Panc1 (cell line): ENCODE data around the gene SLC7A6. TPM values are rescaled to one million over a fixed set of nuclear protein-coding genes. Genes with fewer than 3 reads are reported as not detected.

Source experiments
- ATAC-seq: fragments of 200-7000 bp; cut with Tn5 transposase; 2 replicates; pipeline ENCODE4 v1.9.1; 2020; ENCODE audit warnings: mild to moderate bottlenecking, moderate library complexity
- BruUV-seq: library from RNA; stranded (reverse); fragments of 400-500 nt; replicated peaks from 2 replicates; lab custom pipeline; 2021; lab: Mats Ljungman, UMichigan
- CTCF ChIA-PET: fragments of 300-600 bp; sonication (Branson Sonifier 250); formaldehyde crosslinking; loops from one replicate; lab custom pipeline; 2022; ENCODE audit warnings: antibody characterized with exemption; lab: Charles Lee
- POLR2A ChIA-PET: fragments of 300-600 bp; sonication (Branson Sonifier 250); formaldehyde crosslinking; loops from one replicate; lab custom pipeline; 2022; ENCODE audit warnings: antibody characterized with exemption; lab: Charles Lee
- DNase-seq: peaks from one replicate; pipeline ENCODE4 v3.0.0-alpha.2; 2010; ENCODE audit warnings: low read depth, low spot score
- H3K27ac ChIP-seq: 2 replicates; pipeline ENCODE4 v1.5.1; 2011; ENCODE audit warnings: mild to moderate bottlenecking, low read length, inconsistent platforms
- H3K27me3 ChIP-seq: fragments of 200-500 bp; sonication (Bioruptor generic); 2 replicates; pipeline ENCODE4 v1.6.0; 2014; ENCODE audit warnings: low read length, inconsistent platforms; ENCODE audit not compliant: control insufficient read depth, insufficient read depth
- H3K36me3 ChIP-seq: fragments of 200-500 bp; sonication (Bioruptor generic); 2 replicates; pipeline ENCODE4 v1.5.1; 2014; ENCODE audit warnings: inconsistent platforms, mild to moderate bottlenecking, low read length, moderate library complexity; ENCODE audit not compliant: control insufficient read depth, insufficient read depth
- H3K4me1 ChIP-seq: 2 replicates; pipeline ENCODE4 v1.5.1; 2011; ENCODE audit warnings: inconsistent platforms, mild to moderate bottlenecking, low read length, moderate library complexity; ENCODE audit not compliant: control insufficient read depth, insufficient read depth
- H3K4me3 ChIP-seq, 2 experiments: 2 replicates each; pipeline ENCODE4 v1.5.1; 2011 to 2012; ENCODE audit warnings: low read depth in 2 of 2, low read length in 2 of 2, mild to moderate bottlenecking in 2 of 2, inconsistent platforms in 1 of 2, moderate library complexity in 1 of 2
- H3K9me3 ChIP-seq: fragments of 200-500 bp; sonication (Bioruptor generic); 2 replicates; pipeline ENCODE4 v1.5.1; 2014; ENCODE audit warnings: low read depth, mild to moderate bottlenecking, inconsistent platforms, low read length, moderate library complexity; ENCODE audit not compliant: control insufficient read depth, insufficient read depth
- CTCF ChIP-seq: fragments of 450-650 bp; IDR thresholded peaks from 2 replicates; pipeline ENCODE4 v1.5.1; 2017; ENCODE audit warnings: mild to moderate bottlenecking
- POLR2AphosphoS5 ChIP-seq: IDR thresholded peaks from 2 replicates; pipeline ENCODE4 v1.6.1; 2012; ENCODE audit warnings: mild to moderate bottlenecking, low read depth, low read length, moderate library complexity
- REST ChIP-seq, 2 experiments: IDR thresholded peaks; 2 replicates each; pipeline ENCODE4 v1.6.1; 2011 to 2012; ENCODE audit warnings: low read depth in 2 of 2, control low read depth in 1 of 2, low read length in 1 of 2, mild to moderate bottlenecking in 1 of 2, moderate library complexity in 1 of 2; ENCODE audit not compliant: insufficient read depth in 1 of 2
- SIN3A ChIP-seq: IDR thresholded peaks from 2 replicates; pipeline ENCODE4 v1.6.1; 2012; ENCODE audit warnings: low read depth, mild to moderate bottlenecking, low read length, moderate library complexity, borderline replicate concordance; ENCODE audit not compliant: insufficient read depth
- TCF7L2 ChIP-seq: IDR thresholded peaks from 2 replicates; pipeline ENCODE4 v1.6.1; 2011; ENCODE audit warnings: mild to moderate bottlenecking, low read depth, low read length, inconsistent platforms
- in situ Hi-C: cut with HindIII; loops from 2 replicates; pipeline ENCODE4 v1.10.0; 2016; ENCODE audit warnings: low sequenced_read_pairs, low pct_unique_long_range_greater_than_20kb
- intact Hi-C: fragments of 100-400 bp; cut with micrococcal nuclease; formaldehyde crosslinking; loops from one replicate; pipeline ENCODE4 v1.10.0; 2022; ENCODE audit not compliant: unreplicated experiment
- total RNA-seq: library from RNA; stranded (reverse); gene quantifications from one replicate; pipeline ENCODE4 v1.2.1, GENCODE V29; 2021; ENCODE audit not compliant: unreplicated experiment

The SLC7A6 gene
- total RNA-seq, 1 experiment from 2014 or later, result 58.9 TPM

DNA sequence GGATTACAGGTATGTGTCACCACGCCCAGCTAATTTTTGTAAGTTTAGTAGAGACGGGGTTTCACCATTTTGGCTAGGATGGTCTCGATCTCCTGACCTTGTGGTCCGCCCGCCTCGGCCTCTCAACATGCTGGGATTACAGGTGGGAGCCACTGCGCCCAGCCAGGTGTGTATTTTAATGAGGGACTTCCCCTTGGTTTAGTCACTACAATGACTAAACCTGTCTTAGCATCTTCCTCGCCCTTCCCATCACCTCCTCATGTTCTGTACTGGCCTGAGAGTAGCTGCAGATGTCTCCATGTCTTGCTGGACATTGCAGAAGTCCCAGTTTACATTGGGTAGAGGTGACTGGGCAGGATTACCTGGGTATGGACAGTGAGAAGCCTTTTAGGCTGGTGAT lies 9.6 kb downstream of the SLC7A6 start:
- ATAC-seq (no peak), DNase-seq (no peak)
- Histone ChIP-seq H3K4me1 (no peaks in the 10 kb centered on the region; the same call in 1 of the 2 replicates), H3K4me3 (no peak overlapping the region), H3K27me3 (no peaks in the 10 kb centered on the region), H3K36me3 (no peaks in the 10 kb centered on the region), H3K9me3 (no peaks in the 10 kb centered on the region), H3K27ac (no peak overlapping the region)
- POLR2A ChIA-PET, result interaction anchor here (0.6 kb wide), 1 partner anchor 37 kb away, joined by 3 read pairs; no protein-coding TSS in a partner anchor
- in situ Hi-C loops, result no loop called here
- no TSS peak for BruUV-seq
- intact Hi-C loops, result no loop called here
- CTCF ChIA-PET, result no interaction called here
- TF ChIP-seq TCF7L2 (no peak), CTCF (no peak), SIN3A (no peak), POLR2AphosphoS5 (no peak), REST (IDR thresholded peaks at IDR 0.05; ENCODE audit: insufficient read depth in 1 of 2, low read depth in 2 of 2, low read length in 1 of 2) (no peak)

DNA sequence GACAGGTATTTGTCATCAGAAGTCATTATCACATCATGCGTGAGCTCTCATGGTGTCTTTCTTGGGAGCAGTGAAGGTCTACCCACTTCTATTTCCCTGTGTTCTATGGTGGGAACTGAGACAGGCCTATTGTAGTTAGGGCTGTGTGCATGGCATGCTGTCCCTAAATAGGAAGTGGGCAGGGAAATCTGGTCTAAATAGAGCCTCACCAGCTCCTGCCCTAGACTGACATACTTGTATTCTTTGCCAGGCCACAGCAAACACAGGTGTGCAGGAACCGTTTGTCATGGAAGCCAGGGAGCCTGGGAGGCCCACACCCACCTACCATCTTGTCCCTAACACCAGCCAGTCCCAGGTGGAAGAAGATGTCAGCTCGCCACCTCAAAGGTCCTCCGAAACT lies 10.1 kb downstream of the SLC7A6 start:
- intact Hi-C loops (no loop called here), in situ Hi-C loops (no loop called here)
- no peaks in the 10 kb centered on the region; the same call in 1 of the 2 replicates for H3K4me1 ChIP-seq
- no TSS peak for BruUV-seq
- H3K9me3 ChIP-seq, result no peaks in the 10 kb centered on the region
- no peak overlapping the region for H3K4me3 ChIP-seq
- H3K36me3 ChIP-seq, result no peaks in the 10 kb centered on the region
- no peak overlapping the region for H3K27ac ChIP-seq
- POLR2A ChIA-PET, result interaction anchor here (0.6 kb wide), 1 partner anchor 37 kb away, joined by 3 read pairs; no protein-coding TSS in a partner anchor
- CTCF ChIA-PET, result no interaction called here
- H3K27me3 ChIP-seq, result no peaks in the 10 kb centered on the region
- no peak for TF ChIP-seq SIN3A
- no peak for TF ChIP-seq REST (IDR thresholded peaks at IDR 0.05; ENCODE audit: insufficient read depth in 1 of 2, low read depth in 2 of 2, low read length in 1 of 2)
- no peak for TF ChIP-seq CTCF
- TF ChIP-seq TCF7L2, result no peak
- ATAC-seq (no peak), DNase-seq (no peak)
